GM23338 (cell line): ENCODE results near the gene TRIO. TPM values are rescaled to one million over a fixed set of nuclear protein-coding genes. Genes with fewer than 3 reads are reported as not detected.

ENCODE experiments used
- ATAC-seq: fragments of 200-7000 bp; cut with Tn5 transposase; 3 replicates; pipeline ENCODE4 v1.9.1; 2020
- DNase-seq: peaks from one replicate; pipeline ENCODE4 v3.0.0-alpha.2; 2015; ENCODE audit warnings: low spot score
- H2AFZ ChIP-seq: fragments of 200-600 bp; sonication (generic); 2 replicates; pipeline ENCODE4 v1.8.0; 2016; ENCODE audit warnings: antibody characterized with exemption, mild to moderate bottlenecking, moderate library complexity
- H3F3A ChIP-seq: fragments of 200-600 bp; sonication (generic); replicated peaks from 2 replicates; pipeline ENCODE4 v1.8.0; 2017; ENCODE audit warnings: antibody characterized with exemption, mixed run types, low read depth
- H3K27ac ChIP-seq: fragments of 200-600 bp; sonication (generic); 2 replicates; pipeline ENCODE4 v1.6.1; 2016; ENCODE audit warnings: low read depth
- H3K27me3 ChIP-seq: fragments of 200-600 bp; sonication (generic); 2 replicates; pipeline ENCODE4 v1.8.0; 2016; ENCODE audit warnings: mild to moderate bottlenecking, mixed run types, moderate library complexity; ENCODE audit not compliant: insufficient read depth
- H3K36me3 ChIP-seq: fragments of 200-600 bp; sonication (generic); 2 replicates; pipeline ENCODE4 v1.8.0; 2016; ENCODE audit warnings: mild to moderate bottlenecking; ENCODE audit not compliant: insufficient read depth
- H3K4me1 ChIP-seq: fragments of 200-600 bp; sonication (generic); 2 replicates; pipeline ENCODE4 v1.8.0; 2016; ENCODE audit warnings: mild to moderate bottlenecking, moderate library complexity; ENCODE audit not compliant: insufficient read depth
- H3K4me2 ChIP-seq: fragments of 200-600 bp; sonication (generic); 2 replicates; pipeline ENCODE4 v1.7.1; 2017; ENCODE audit warnings: mixed run types
- H3K4me3 ChIP-seq: fragments of 200-600 bp; sonication (generic); 2 replicates; pipeline ENCODE4 v1.6.1; 2016; ENCODE audit warnings: mixed run types
- H3K79me2 ChIP-seq: fragments of 200-600 bp; sonication (generic); replicated peaks from 2 replicates; pipeline ENCODE4 v1.8.0; 2017; ENCODE audit warnings: mild to moderate bottlenecking; ENCODE audit not compliant: insufficient read depth
- H3K9me2 ChIP-seq: fragments of 200-600 bp; sonication (generic); 2 replicates; pipeline ENCODE4 v1.8.0; 2017; ENCODE audit not compliant: insufficient read depth
- H4K20me1 ChIP-seq: fragments of 200-600 bp; sonication (generic); replicated peaks from 2 replicates; pipeline ENCODE4 v1.8.0; 2017; ENCODE audit warnings: mild to moderate bottlenecking; ENCODE audit not compliant: insufficient read depth
- H3K27ac Mint-ChIP-seq: 2 replicates; pipeline ENCODE4 v1.8.0; 2020; ENCODE audit warnings: inconsistent platforms, mild to moderate bottlenecking, moderate library complexity, mixed read lengths
- H3K27me3 Mint-ChIP-seq: 3 replicates; pipeline ENCODE4 v1.8.0; 2022; ENCODE audit warnings: low read depth, mild to moderate bottlenecking, moderate library complexity, mixed read lengths, inconsistent platforms; ENCODE audit not compliant: insufficient read depth, poor library complexity
- H3K36me3 Mint-ChIP-seq: 3 replicates; pipeline ENCODE4 v1.8.0; 2021; ENCODE audit warnings: low read depth, mild to moderate bottlenecking, inconsistent platforms, moderate library complexity, mixed read lengths
- H3K4me1 Mint-ChIP-seq: 3 replicates; pipeline ENCODE4 v1.8.0; 2020; ENCODE audit warnings: mild to moderate bottlenecking, inconsistent platforms, mixed read lengths
- H3K4me3 Mint-ChIP-seq: 3 replicates; pipeline ENCODE4 v1.8.0; 2021; ENCODE audit warnings: moderate library complexity, mild to moderate bottlenecking, inconsistent platforms, mixed read lengths
- H3K9me3 Mint-ChIP-seq: 3 replicates; pipeline ENCODE4 v1.8.0; 2020; ENCODE audit warnings: moderate library complexity, mild to moderate bottlenecking, inconsistent platforms, mixed read lengths
- CREB1 ChIP-seq: fragments of 250-450 bp; sonication (Bioruptor Pico); IDR thresholded peaks from 2 replicates; pipeline ENCODE4 v1.5.0; 2020; ENCODE audit warnings: low read depth, mild to moderate bottlenecking, moderate library complexity
- CTCF ChIP-seq, 2 experiments: fragments of 200-600 bp in 1 of 2; sonication (generic) in 1 of 2; conservative IDR thresholded peaks; 2 replicates each; pipeline versions ENCODE4 v1.5.1 to v1.6.1; 2016 to 2017; ENCODE audit warnings: antibody characterized with exemption in 2 of 2, low read depth in 2 of 2, mild to moderate bottlenecking in 2 of 2, moderate library complexity in 1 of 2
- ETS1 ChIP-seq: IDR thresholded peaks from 2 replicates; pipeline ENCODE4 v1.6.1; 2016; ENCODE audit warnings: antibody characterized with exemption
- EZH2 ChIP-seq: fragments of 200-600 bp; sonication (generic); IDR thresholded peaks from one replicate; pipeline ENCODE4 v1.8.0; 2017; ENCODE audit warnings: antibody characterized with exemption, mild to moderate bottlenecking, low read depth; ENCODE audit not compliant: unreplicated experiment
- EZH2phosphoT487 ChIP-seq: fragments of 200-600 bp; sonication (generic); IDR thresholded peaks from one replicate; pipeline ENCODE4 v1.8.1; 2018; ENCODE audit warnings: antibody characterized with exemption; ENCODE audit not compliant: unreplicated experiment
- JUNB ChIP-seq: IDR thresholded peaks from one replicate; pipeline ENCODE4 v1.6.1; 2016; ENCODE audit warnings: antibody characterized with exemption; ENCODE audit not compliant: unreplicated experiment
- NANOG ChIP-seq: IDR thresholded peaks from 2 replicates; pipeline ENCODE4 v1.6.1; 2016; ENCODE audit warnings: antibody characterized with exemption, borderline replicate concordance
- POLR2AphosphoS5 ChIP-seq: IDR thresholded peaks from 2 replicates; pipeline ENCODE4 v1.6.1; 2016; ENCODE audit warnings: antibody characterized with exemption, low read depth
- REST ChIP-seq: IDR thresholded peaks from one replicate; pipeline ENCODE4 v1.6.1; 2018; ENCODE audit warnings: antibody characterized with exemption; ENCODE audit not compliant: unreplicated experiment
- STAT1 ChIP-seq: IDR thresholded peaks from one replicate; pipeline ENCODE4 v1.6.1; 2016; ENCODE audit warnings: antibody characterized with exemption; ENCODE audit not compliant: unreplicated experiment
- ZNF114 ChIP-seq: fragments of 250-450 bp; sonication (Bioruptor Pico); IDR thresholded peaks from 2 replicates; pipeline ENCODE4 v1.5.0; 2020; ENCODE audit warnings: mild to moderate bottlenecking, moderate library complexity
- ZNF331 ChIP-seq: fragments of 250-450 bp; sonication (Bioruptor Pico); IDR thresholded peaks from 2 replicates; pipeline ENCODE4 v1.5.0; 2020; ENCODE audit warnings: low read depth, mild to moderate bottlenecking, moderate library complexity
- ZNF462 ChIP-seq: fragments of 250-450 bp; sonication (Bioruptor Pico); IDR thresholded peaks from 2 replicates; pipeline ENCODE4 v1.5.0; 2020; ENCODE audit warnings: mild to moderate bottlenecking, moderate library complexity
- polyA plus RNA-seq: library from polyadenylated mRNA; unstranded; fragments of >200 nt; fragmentation: Nextera tagmentation; extraction: Ambion mirVana; gene quantifications from 2 replicates; pipeline ENCODE4 v1.2.1, GENCODE V29; 2016
- total RNA-seq: library from RNA; depleted of rRNA; stranded (reverse); fragments of >200 nt; shearing (Covaris generic); gene quantifications from 2 replicates; pipeline ENCODE4 v1.2.3, GENCODE V29; 2014

The TRIO gene
- total and polyA plus RNA-seq, 2 experiments from 2014 or later, result 13.8 to 113 TPM

GRCh38 chr5:14183187-14183939 lies 40.2 kb downstream of the TRIO start:
- Mint-ChIP-seq H3K27ac (no peak overlapping the region), H3K4me3 (no peak overlapping the region), H3K4me1 (peaks cover 76% of the 10 kb centered on the region), H3K9me3 (no peaks in the 10 kb centered on the region), H3K36me3 (no peaks in the 10 kb centered on the region), H3K27me3 (peaks cover 4% of the 10 kb centered on the region)
- Histone ChIP-seq H3K27ac (0 out of 2 replicates have a peak overlapping the region, but pooled peaks have one; percentile 33), H3K4me3 (no peak overlapping the region), H3K27me3 (no peaks in the 10 kb centered on the region), H3K4me2 (peak overlapping the region; percentile 31; the same call in 1 of the 2 replicates), H3K9me2 (no peaks in the 10 kb centered on the region), H3K36me3 (no peaks in the 10 kb centered on the region), H4K20me1 (peaks cover 49% of the 10 kb centered on the region), H2AFZ (no peak overlapping the region), H3K79me2 (peaks cover 100% of the 10 kb centered on the region), H3K4me1 (peaks cover 96% of the 10 kb centered on the region), H3F3A (no peaks in the 10 kb centered on the region)
- no peak for ATAC-seq
- TF ChIP-seq ZNF462 (CRISPR knock-in tag) (no peak), ZNF114 (CRISPR knock-in tag) (no peak), POLR2AphosphoS5 (no peak), ZNF331 (CRISPR knock-in tag) (no peak), REST (no peak), EZH2 (no peak), NANOG (no peak), ETS1 (no peak), CTCF (conservative IDR thresholded peaks at IDR 0.05; ENCODE audit: low read depth in 2 of 2) (no peak), STAT1 (no peak), CREB1 (CRISPR knock-in tag) (no peak), JUNB (no peak), EZH2phosphoT487 (no peak)
- DNase-seq, result no peak
